HCT116 (cell line): ENCODE data around the gene CAPS. TPM values are rescaled to one million over a fixed set of nuclear protein-coding genes. Genes with fewer than 3 reads are reported as not detected.

ENCODE experiments used
- ATAC-seq: fragments of 200-7000 bp; cut with Tn5 transposase; 2 replicates; pipeline ENCODE4 v1.9.1; 2020; ENCODE audit warnings: mild to moderate bottlenecking, moderate library complexity
- BruUV-seq: library from RNA; stranded (reverse); fragments of 400-500 nt; replicated peaks from 2 replicates; lab custom pipeline; 2021; lab: Mats Ljungman, UMichigan
- CTCF ChIA-PET: fragments of 300-600 bp; sonication (Branson Sonifier 250); formaldehyde crosslinking; loops from one replicate; lab custom pipeline; 2021; ENCODE audit warnings: antibody characterized with exemption; lab: Charles Lee
- POLR2A ChIA-PET: fragments of 300-600, 350-600 bp; sonication (Branson Sonifier 250); formaldehyde crosslinking; loops from one replicate; lab custom pipeline; 2021; ENCODE audit warnings: antibody characterized with exemption; lab: Charles Lee
- RAD21 ChIA-PET, 2 experiments: fragments of 300-600 bp; sonication (Branson Sonifier 250); formaldehyde crosslinking; loops; one replicate each; lab custom pipeline; 2023; ENCODE audit warnings: low total read pairs in 2 of 2; ENCODE audit not compliant: uncharacterized antibody in 2 of 2, unreplicated experiment in 2 of 2, low non-redundant PET in 1 of 2; lab: Charles Lee
- DNase-seq: peaks from one replicate; pipeline ENCODE4 v3.0.0-alpha.2; 2010; ENCODE audit warnings: low read depth, low spot score
- H2AFZ ChIP-seq: fragments of 200-600 bp; shearing (Covaris generic), sonication (generic); 2 replicates; pipeline ENCODE4 v1.6.1; 2017; ENCODE audit warnings: low read depth, mixed run types, mixed read lengths, antibody characterized with exemption, low read length; ENCODE audit not compliant: poor library complexity, severe bottlenecking
- H3K27ac ChIP-seq: 2 replicates; pipeline ENCODE4 v1.5.1; 2012; ENCODE audit warnings: low read depth, low read length
- H3K27me3 ChIP-seq: fragments of 200-600 bp; sonication (generic); 2 replicates; pipeline ENCODE4 v1.6.1; 2016; ENCODE audit warnings: mixed run types, low read length, mixed read lengths; ENCODE audit not compliant: insufficient read depth
- H3K36me3 ChIP-seq, 2 experiments: fragments of 200-500 bp in 1 of 2; fragments of 200-600 bp in 1 of 2; sonication (Bioruptor generic) in 1 of 2; sonication (generic) in 1 of 2; 2 replicates each; pipeline versions ENCODE4 v1.5.1 to v1.6.1; 2014 to 2016; ENCODE audit warnings: low read length in 2 of 2, inconsistent platforms in 1 of 2, mixed read lengths in 1 of 2, mixed run types in 1 of 2; ENCODE audit not compliant: insufficient read depth in 2 of 2, control insufficient read depth in 1 of 2
- H3K4me1 ChIP-seq, 2 experiments: fragments of 200-600 bp in 1 of 2; sonication (generic) in 1 of 2; 2 replicates each; pipeline versions ENCODE4 v1.5.1 to v1.6.1; 2012 to 2017; ENCODE audit warnings: low read length in 2 of 2, inconsistent platforms in 1 of 2, mild to moderate bottlenecking in 1 of 2, mixed read lengths in 1 of 2, mixed run types in 1 of 2, moderate library complexity in 1 of 2; ENCODE audit not compliant: insufficient read depth in 2 of 2, control insufficient read depth in 1 of 2
- H3K4me2 ChIP-seq: fragments of 200-600 bp; sonication (generic); 2 replicates; pipeline ENCODE4 v1.6.1; 2017; ENCODE audit warnings: mixed run types, low read length, mixed read lengths
- H3K4me3 ChIP-seq, 2 experiments: fragments of 200-600 bp in 1 of 2; sonication (generic) in 1 of 2; replicated peaks in 1 of 2; 2 replicates each; pipeline ENCODE4 v1.5.1; 2011 to 2016; ENCODE audit warnings: low read length in 2 of 2, control low read depth in 1 of 2, low read depth in 1 of 2, mild to moderate bottlenecking in 1 of 2, mixed read lengths in 1 of 2, mixed run types in 1 of 2
- H3K79me2 ChIP-seq: fragments of 200-600 bp; sonication (generic); 2 replicates; pipeline ENCODE4 v1.6.1; 2017; ENCODE audit warnings: mild to moderate bottlenecking, mixed run types, low read length, moderate library complexity, mixed read lengths; ENCODE audit not compliant: insufficient read depth
- H3K9ac ChIP-seq: fragments of 200-600 bp; sonication (generic); 2 replicates; pipeline ENCODE4 v1.6.1; 2016; ENCODE audit warnings: low read length, mixed read lengths
- H3K9me2 ChIP-seq: fragments of 200-600 bp; sonication (generic), shearing (Covaris generic); 2 replicates; pipeline ENCODE4 v1.6.1; 2017; ENCODE audit warnings: mixed run types, mild to moderate bottlenecking, moderate library complexity; ENCODE audit not compliant: insufficient read depth
- H3K9me3 ChIP-seq, 2 experiments: fragments of 200-500 bp in 1 of 2; fragments of 200-600 bp in 1 of 2; sonication (Bioruptor generic) in 1 of 2; sonication (generic) in 1 of 2; 2 replicates each; pipeline ENCODE4 v1.6.1; 2014 to 2017; ENCODE audit warnings: low read length in 2 of 2, mixed read lengths in 2 of 2, inconsistent platforms in 1 of 2, low read depth in 1 of 2, mild to moderate bottlenecking in 1 of 2, mixed run types in 1 of 2, moderate library complexity in 1 of 2; ENCODE audit not compliant: control insufficient read depth in 1 of 2, insufficient read depth in 1 of 2
- H4K20me1 ChIP-seq: fragments of 200-600 bp; sonication (generic), shearing (Covaris generic); 2 replicates; pipeline ENCODE4 v1.6.1; 2017; ENCODE audit warnings: mixed run types, mild to moderate bottlenecking, moderate library complexity; ENCODE audit not compliant: insufficient read depth
- ATF3 ChIP-seq: IDR thresholded peaks from 2 replicates; pipeline ENCODE4 v1.6.1; 2012
- CEBPB ChIP-seq: IDR thresholded peaks from 2 replicates; pipeline ENCODE4 v1.6.1; 2012; ENCODE audit warnings: low read depth
- CTCF ChIP-seq, 3 experiments: fragments of 200-600 bp in 1 of 3; sonication (generic) in 1 of 3; IDR thresholded peaks in 2 of 3; conservative IDR thresholded peaks in 1 of 3; 2 replicates each; pipeline ENCODE4 v1.5.1; 2012 to 2017; ENCODE audit warnings: low read depth in 2 of 3, low read length in 2 of 3, antibody characterized with exemption in 1 of 3, borderline replicate concordance in 1 of 3, control low read depth in 1 of 3, mild to moderate bottlenecking in 1 of 3, mixed read lengths in 1 of 3, mixed run types in 1 of 3, moderate library complexity in 1 of 3; ENCODE audit not compliant: insufficient read depth in 1 of 3
- EZH2 ChIP-seq: fragments of 200-600 bp; sonication (generic); IDR thresholded peaks from 2 replicates; pipeline ENCODE4 v1.6.1; 2017; ENCODE audit warnings: antibody characterized with exemption, mixed run types
- EZH2phosphoT487 ChIP-seq: fragments of 200-600 bp; IDR thresholded peaks from 2 replicates; pipeline ENCODE4 v1.6.1; 2018; ENCODE audit warnings: antibody characterized with exemption, borderline replicate concordance
- JUND ChIP-seq: IDR thresholded peaks from 2 replicates; pipeline ENCODE4 v1.6.1; 2012
- REST ChIP-seq: IDR thresholded peaks from 2 replicates; pipeline ENCODE4 v1.6.1; 2012; ENCODE audit warnings: low read depth
- ZBTB33 ChIP-seq: IDR thresholded peaks from 2 replicates; pipeline ENCODE4 v1.6.1; 2011; ENCODE audit warnings: mild to moderate bottlenecking, low read length, moderate library complexity; ENCODE audit not compliant: insufficient replicate concordance; ENCODE audit errors: extremely low read depth
- ZFX ChIP-seq: fragments of 450-650 bp; IDR thresholded peaks from 2 replicates; pipeline ENCODE4 v1.6.1; 2017
- intact Hi-C: fragments of 100-400 bp; cut with micrococcal nuclease; formaldehyde crosslinking; loops from 2 replicates; pipeline ENCODE4 v1.10.0; 2022
- total RNA-seq: library from RNA; stranded (reverse); gene quantifications from one replicate; pipeline ENCODE4 v1.2.1, GENCODE V29; 2021; ENCODE audit not compliant: unreplicated experiment

CAPS gene
- total RNA-seq, 1 experiment from 2014 or later, result 2.5 TPM

GRCh38 chr19:5958074-5958850 is 44.2 kb downstream of the CAPS start:
- no peaks in the 10 kb centered on the region for H3K27me3 ChIP-seq
- intact Hi-C loops, result no loop called here
- no peaks in the 10 kb centered on the region for H3K9me3 ChIP-seq
- ChIA-PET CTCF (interaction anchor here (1.5 kb wide), 1 partner anchor 10 kb away, joined by 6 read pairs; no protein-coding TSS in a partner anchor), POLR2A (no interaction called here), RAD21 (interaction anchor here in 1 of 2 experiments (0.5 kb wide), 1 partner anchor 21 kb away, joined by 12 read pairs; no protein-coding TSS in a partner anchor)
- peaks cover 0 to 2% of the 10 kb centered on the region in 2 experiments; a peak in 1 of 4 replicates for H3K4me1 ChIP-seq
- DNase-seq (no peak), ATAC-seq (no peak)
- H4K20me1 ChIP-seq, result peaks cover 19% of the 10 kb centered on the region; the same call in 1 of the 2 replicates
- TF ChIP-seq CEBPB (no peak), ZFX (no peak), REST (no peak), CTCF (IDR thresholded peaks at IDR 0.05 in 2 of 3, conservative IDR thresholded peaks at IDR 0.05 in 1 of 3; ENCODE audit: borderline replicate concordance in 1 of 3, insufficient read depth in 1 of 3, low read depth in 2 of 3, low read length in 2 of 3) (no peak), EZH2 (no peak), EZH2phosphoT487 (no peak), ZBTB33 (no peak), JUND (no peak), ATF3 (no peak)
- H2AFZ ChIP-seq, result no peak overlapping the region
- H3K27ac ChIP-seq, result no peak overlapping the region
- peaks cover 95% of the 10 kb centered on the region for H3K79me2 ChIP-seq
- H3K9ac ChIP-seq, result no peak overlapping the region
- H3K4me3 ChIP-seq, result no peak overlapping the region
- no peaks in the 10 kb centered on the region for H3K9me2 ChIP-seq
- H3K4me2 ChIP-seq, result no peak overlapping the region
- no peaks in the 10 kb centered on the region for H3K36me3 ChIP-seq
- BruUV-seq, result no TSS peak
